CD14-positive monocyte (primary cell): ENCODE results near the gene PMM1. TPM values are rescaled to one million over a fixed set of nuclear protein-coding genes. Genes with fewer than 3 reads are reported as not detected.
A peak's percentile ranks its signal among the peaks of the same experiment; 100 is the strongest.

Experiments used
- DNase-seq, 3 donors: peaks; one replicate each; pipeline ENCODE4 v3.0.0-alpha.2; 2011 to 2022
- H2AFZ ChIP-seq: 2 replicates; pipeline ENCODE4 v1.6.0; 2012; ENCODE audit warnings: mild to moderate bottlenecking, low read depth, low read length, inconsistent platforms; ENCODE audit not compliant: insufficient read depth, poor library complexity, severe bottlenecking
- H3K27ac ChIP-seq, 2 donors: 1 replicate in 1 of 2; 2 replicates in 1 of 2; pipeline ENCODE4 v1.5.1; 2012 to 2013; ENCODE audit warnings: low read length in 2 of 2, control low read depth in 1 of 2, inconsistent platforms in 1 of 2, low read depth in 1 of 2, mild to moderate bottlenecking in 1 of 2
- H3K27me3 ChIP-seq, 2 donors: one replicate each; pipeline versions ENCODE4 v1.6.0 to v1.6.1; 2011 to 2013; ENCODE audit warnings: low read length in 2 of 2; ENCODE audit not compliant: control insufficient read depth in 2 of 2, insufficient read depth in 2 of 2
- H3K36me3 ChIP-seq, 2 donors: replicated peaks in 1 of 2; 1 replicate in 1 of 2; 2 replicates in 1 of 2; pipeline versions ENCODE4 v1.5.1 to v1.6.1; 2012 to 2013; ENCODE audit warnings: low read length in 2 of 2, control low read depth in 1 of 2, inconsistent platforms in 1 of 2, mild to moderate bottlenecking in 1 of 2; ENCODE audit not compliant: insufficient read depth in 2 of 2, control insufficient read depth in 1 of 2
- H3K4me1 ChIP-seq, 2 donors: 1 replicate in 1 of 2; 2 replicates in 1 of 2; pipeline versions ENCODE4 v1.5.1 to v1.6.1; 2012 to 2013; ENCODE audit warnings: low read length in 2 of 2, control low read depth in 1 of 2, inconsistent platforms in 1 of 2, mild to moderate bottlenecking in 1 of 2, moderate library complexity in 1 of 2; ENCODE audit not compliant: insufficient read depth in 2 of 2, control insufficient read depth in 1 of 2
- H3K4me2 ChIP-seq: replicated peaks from 2 replicates; pipeline ENCODE3; 2012; ENCODE audit warnings: low read length, moderate library complexity, mild to moderate bottlenecking; ENCODE audit not compliant: poor library complexity, severe bottlenecking; ENCODE audit errors: extremely low read depth
- H3K4me3 ChIP-seq, 3 experiments: fragments of 200-600 bp in 1 of 3; sonication (generic) in 1 of 3; replicated peaks in 1 of 3; 1 replicate in 2 of 3; 2 replicates in 1 of 3; pipeline ENCODE4 v1.5.1; 2011 to 2013; ENCODE audit warnings: low read length in 3 of 3, mild to moderate bottlenecking in 3 of 3, control low read depth in 2 of 3, low read depth in 2 of 3, inconsistent platforms in 1 of 3, moderate library complexity in 1 of 3
- H3K79me2 ChIP-seq: 2 replicates; pipeline ENCODE4 v1.6.0; 2012; ENCODE audit warnings: mild to moderate bottlenecking, control low read depth, inconsistent platforms, low read length, moderate library complexity; ENCODE audit not compliant: insufficient read depth
- H3K9ac ChIP-seq: 2 replicates; pipeline ENCODE4 v1.6.0; 2017; ENCODE audit warnings: low read length, mild to moderate bottlenecking; ENCODE audit not compliant: insufficient read depth, poor library complexity, severe bottlenecking
- H3K9me3 ChIP-seq, 2 donors: replicated peaks in 1 of 2; 1 replicate in 1 of 2; 2 replicates in 1 of 2; pipeline versions ENCODE4 v1.5.1 to v1.6.1; 2012 to 2013; ENCODE audit warnings: low read length in 2 of 2, control low read depth in 1 of 2; ENCODE audit not compliant: control insufficient read depth in 1 of 2, insufficient read depth in 1 of 2
- H4K20me1 ChIP-seq: 2 replicates; pipeline ENCODE4 v1.6.0; 2012; ENCODE audit warnings: mild to moderate bottlenecking, low read length, control low read depth, moderate library complexity; ENCODE audit not compliant: insufficient read depth
- H3K27ac Mint-ChIP-seq, 7 donors: one replicate each; pipeline ENCODE4 v1.8.0; 2020; ENCODE audit warnings: mild to moderate bottlenecking in 7 of 7, mixed read lengths in 7 of 7, moderate library complexity in 6 of 7, inconsistent platforms in 2 of 7
- H3K27me3 Mint-ChIP-seq, 3 donors: one replicate each; pipeline ENCODE4 v1.8.0; 2021 to 2022; ENCODE audit warnings: low read depth in 3 of 3, mild to moderate bottlenecking in 3 of 3, mixed read lengths in 3 of 3, moderate library complexity in 3 of 3, inconsistent platforms in 1 of 3
- H3K36me3 Mint-ChIP-seq, 2 donors: one replicate each; pipeline ENCODE4 v1.8.0; 2020; ENCODE audit warnings: mixed read lengths in 2 of 2, inconsistent platforms in 1 of 2, mild to moderate bottlenecking in 1 of 2
- H3K4me1 Mint-ChIP-seq: one replicate; pipeline ENCODE4 v1.8.0; 2020; ENCODE audit warnings: mild to moderate bottlenecking, mixed read lengths
- H3K4me3 Mint-ChIP-seq, 2 donors: one replicate each; pipeline ENCODE4 v1.8.0; 2020; ENCODE audit warnings: mild to moderate bottlenecking in 2 of 2, mixed read lengths in 2 of 2, moderate library complexity in 1 of 2
- H3K9me3 Mint-ChIP-seq, 7 donors: one replicate each; pipeline ENCODE4 v1.8.0; 2020 to 2022; ENCODE audit warnings: mixed read lengths in 7 of 7, mild to moderate bottlenecking in 6 of 7, moderate library complexity in 6 of 7, inconsistent platforms in 2 of 7
- WGBS: methylation state at CpG from one replicate; pipeline ENCODE4 v1.1.5; 2013; ENCODE audit warnings: missing lambda C conversion rate; ENCODE audit not compliant: insufficient coverage; 5-methylcytosine and 5-hydroxymethylcytosine counted together
- intact Hi-C, 2 donors: fragments of 100-400 bp; cut with micrococcal nuclease; formaldehyde crosslinking; loops; one replicate each; pipeline versions ENCODE4 v1.15.0 to v1.15.1; 2023
- polyA plus RNA-seq, 3 donors: library from polyadenylated mRNA; depleted of rRNA in 1 of 3; unstranded in 2 of 3; stranded (reverse) in 1 of 3; fragments of 300-500 nt in 2 of 3; fragments of >200 nt in 1 of 3; fragmentation: Illumina TruSeq in 2 of 3; gene quantifications; 1 replicate in 2 of 3; 2 replicates in 1 of 3; pipeline ENCODE4 v1.2.3, GENCODE V29; 2012 to 2021
- TF ChIP-seq, protein P1 (sequence below): fragments of 200-600 bp; IDR thresholded peaks from one replicate; pipeline ENCODE4 v1.8.0; 2022; ENCODE audit warnings: antibody characterized with exemption, mild to moderate bottlenecking

The PMM1 gene
- polyA plus RNA-seq, 3 donors, result 15.6 to 32.4 (median 23.5) TPM

DNA sequence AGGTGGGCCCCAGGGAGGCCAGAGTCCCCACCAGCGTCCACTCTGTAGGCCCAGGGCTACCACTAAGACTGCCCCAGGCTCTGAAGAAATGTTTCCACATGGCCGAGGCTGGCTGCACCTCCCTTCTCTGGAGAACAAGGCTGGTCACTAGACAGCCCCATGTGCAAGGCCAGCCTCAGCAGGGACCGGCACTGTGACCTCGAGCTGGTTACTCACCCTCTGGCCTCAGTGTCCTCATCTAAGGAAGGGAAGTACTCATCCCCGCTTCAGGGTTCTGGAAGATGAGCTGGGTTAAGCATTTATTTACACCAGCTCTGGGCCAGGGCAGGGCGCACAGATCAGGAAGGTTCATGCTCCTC is 9.7 kb downstream of the PMM1 start:
- Mint-ChIP-seq H3K4me3 (no peak overlapping the region), H3K36me3 (peaks cover 65 to 87% of the 10 kb centered on the region in 2 donors), H3K27me3 (peaks cover 0 to 3% (median 0%) of the 10 kb centered on the region in 3 donors), H3K4me1 (peaks cover 9% of the 10 kb centered on the region), H3K27ac (peak overlapping the region in 1 of 7 donors; percentile 69), H3K9me3 (peaks cover 0 to 1% (median 0%) of the 10 kb centered on the region in 7 donors)
- Histone ChIP-seq H3K27me3 (no peaks in the 10 kb centered on the region), H4K20me1 (no peaks in the 10 kb centered on the region), H3K79me2 (no peaks in the 10 kb centered on the region), H3K9me3 (no peaks in the 10 kb centered on the region), H3K36me3 (peaks cover 63 to 88% of the 10 kb centered on the region in 2 donors), H2AFZ (no peak overlapping the region), H3K4me3 (no peak overlapping the region), H3K4me1 (no peaks in the 10 kb centered on the region), H3K9ac (no peak overlapping the region), H3K27ac (no peak overlapping the region), H3K4me2 (no peak overlapping the region)
- 97% methylated on average over 5 of the region's 6 CpGs for WGBS
- DNase-seq, result no peak
- intact Hi-C loops, result no loop called here
- TF ChIP-seq, protein P1, sequence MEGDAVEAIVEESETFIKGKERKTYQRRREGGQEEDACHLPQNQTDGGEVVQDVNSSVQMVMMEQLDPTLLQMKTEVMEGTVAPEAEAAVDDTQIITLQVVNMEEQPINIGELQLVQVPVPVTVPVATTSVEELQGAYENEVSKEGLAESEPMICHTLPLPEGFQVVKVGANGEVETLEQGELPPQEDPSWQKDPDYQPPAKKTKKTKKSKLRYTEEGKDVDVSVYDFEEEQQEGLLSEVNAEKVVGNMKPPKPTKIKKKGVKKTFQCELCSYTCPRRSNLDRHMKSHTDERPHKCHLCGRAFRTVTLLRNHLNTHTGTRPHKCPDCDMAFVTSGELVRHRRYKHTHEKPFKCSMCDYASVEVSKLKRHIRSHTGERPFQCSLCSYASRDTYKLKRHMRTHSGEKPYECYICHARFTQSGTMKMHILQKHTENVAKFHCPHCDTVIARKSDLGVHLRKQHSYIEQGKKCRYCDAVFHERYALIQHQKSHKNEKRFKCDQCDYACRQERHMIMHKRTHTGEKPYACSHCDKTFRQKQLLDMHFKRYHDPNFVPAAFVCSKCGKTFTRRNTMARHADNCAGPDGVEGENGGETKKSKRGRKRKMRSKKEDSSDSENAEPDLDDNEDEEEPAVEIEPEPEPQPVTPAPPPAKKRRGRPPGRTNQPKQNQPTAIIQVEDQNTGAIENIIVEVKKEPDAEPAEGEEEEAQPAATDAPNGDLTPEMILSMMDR, result no peak

DNA sequence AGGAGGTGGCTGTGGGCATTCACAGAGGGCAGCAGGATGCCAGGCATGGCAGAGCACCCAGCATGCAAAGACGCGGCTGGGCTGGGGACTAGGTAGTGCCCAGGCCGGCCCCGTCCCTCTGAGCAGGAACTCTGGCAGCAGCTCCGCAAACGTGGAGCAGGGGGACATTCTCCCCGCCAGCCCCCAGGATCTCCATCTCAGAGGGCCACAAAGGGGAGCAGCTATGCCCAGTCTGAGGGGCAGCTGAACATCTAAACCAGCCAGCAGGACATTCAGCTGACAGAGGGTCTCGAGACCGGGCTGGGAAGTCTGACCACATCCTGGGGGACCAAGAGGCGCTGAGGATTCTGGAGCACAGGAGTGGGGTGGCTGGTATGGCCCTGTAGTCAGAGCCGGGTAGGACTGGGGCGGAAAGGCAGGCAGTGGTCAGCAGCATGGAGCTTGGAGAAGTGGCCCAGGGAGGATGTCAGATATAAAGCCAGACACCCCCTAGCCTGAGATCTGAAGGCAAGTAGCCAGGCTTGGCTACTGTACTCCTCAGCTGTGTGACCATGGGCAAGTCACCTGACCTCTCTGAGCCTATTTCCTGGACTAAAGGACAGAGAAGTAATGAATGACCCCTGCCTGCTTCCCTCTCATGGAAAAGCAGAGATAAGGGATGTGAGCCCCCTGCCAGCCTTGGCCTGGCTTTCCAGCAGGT is 10.2 kb downstream of the PMM1 start:
- Histone ChIP-seq H3K27me3 (no peaks in the 10 kb centered on the region), H3K9ac (no peak overlapping the region), H2AFZ (no peak overlapping the region), H3K4me3 (no peak overlapping the region), H3K79me2 (no peaks in the 10 kb centered on the region), H3K9me3 (no peaks in the 10 kb centered on the region), H3K36me3 (peaks cover 60 to 83% of the 10 kb centered on the region in 2 donors), H3K27ac (no peak overlapping the region), H3K4me1 (no peaks in the 10 kb centered on the region), H3K4me2 (no peak overlapping the region), H4K20me1 (no peaks in the 10 kb centered on the region)
- Mint-ChIP-seq H3K4me1 (peaks cover 9% of the 10 kb centered on the region), H3K27me3 (peaks cover 0 to 3% (median 0%) of the 10 kb centered on the region in 3 donors), H3K27ac (peak overlapping the region in 1 of 7 donors; percentile 67), H3K9me3 (peaks cover 0 to 1% (median 0%) of the 10 kb centered on the region in 7 donors), H3K4me3 (no peak overlapping the region), H3K36me3 (peaks cover 60 to 84% of the 10 kb centered on the region in 2 donors)
- DNase-seq, result no peak
- intact Hi-C loops, result no loop called here
- WGBS, result 97% methylated on average over 12 of the region's 12 CpGs
- TF ChIP-seq, protein P1, result no peak
